Keratinocyte (primary cell): ENCODE results near the gene SRGAP3. TPM values are rescaled to one million over a fixed set of nuclear protein-coding genes. Genes with fewer than 3 reads are reported as not detected.

Source experiments
- DNase-seq: peaks from one replicate; pipeline ENCODE4 v3.0.0-alpha.2; 2011; ENCODE audit warnings: low read depth, missing footprints, low spot score
- FAIRE-seq: peaks from 2 replicates; lab custom pipeline; 2011; peaks lifted over from hg19 to GRCh38; lab: Jason Lieb, UNC
- H2AFZ ChIP-seq: 2 replicates; pipeline ENCODE4 v1.6.0; 2012; ENCODE audit warnings: low read length, control low read depth, inconsistent platforms; ENCODE audit not compliant: control insufficient read depth
- H3K27ac ChIP-seq: 2 replicates; pipeline ENCODE4 v1.5.1; 2011; ENCODE audit warnings: low read length; ENCODE audit not compliant: control insufficient read depth, insufficient read depth
- H3K27me3 ChIP-seq: 3 replicates; pipeline ENCODE4 v1.6.0; 2011; ENCODE audit warnings: low read length; ENCODE audit not compliant: control insufficient read depth, insufficient read depth; ENCODE audit errors: extremely low read depth
- H3K36me3 ChIP-seq, 2 experiments: 2 replicates in 1 of 2; 3 replicates in 1 of 2; pipeline ENCODE4 v1.5.1; 2011; ENCODE audit warnings: low read length in 2 of 2, mild to moderate bottlenecking in 1 of 2; ENCODE audit not compliant: control insufficient read depth in 2 of 2, insufficient read depth in 2 of 2; ENCODE audit errors: extremely low read depth in 1 of 2
- H3K4me1 ChIP-seq: 3 replicates; pipeline ENCODE4 v1.5.1; 2011; ENCODE audit warnings: low read length; ENCODE audit not compliant: control insufficient read depth, insufficient read depth; ENCODE audit errors: extremely low read depth
- H3K4me2 ChIP-seq: 3 replicates; pipeline ENCODE4 v1.6.0; 2011; ENCODE audit warnings: low read depth, low read length; ENCODE audit not compliant: control insufficient read depth, insufficient read depth; ENCODE audit errors: extremely low read depth
- H3K4me3 ChIP-seq, 3 experiments: fragments of 200-600 bp in 1 of 3; sonication (generic) in 1 of 3; 2 replicates in 2 of 3; 3 replicates in 1 of 3; pipeline ENCODE4 v1.5.1; 2011 to 2016; ENCODE audit warnings: low read length in 3 of 3, mild to moderate bottlenecking in 3 of 3, control low read depth in 2 of 3, inconsistent platforms in 1 of 3, low read depth in 1 of 3, mixed read lengths in 1 of 3, mixed run types in 1 of 3, moderate library complexity in 1 of 3; ENCODE audit not compliant: control insufficient read depth in 2 of 3, insufficient read depth in 2 of 3; ENCODE audit errors: extremely low read depth in 1 of 3
- H3K79me2 ChIP-seq: 2 replicates; pipeline ENCODE4 v1.6.0; 2012; ENCODE audit warnings: low read length; ENCODE audit not compliant: control insufficient read depth, insufficient read depth
- H3K9ac ChIP-seq: 3 replicates; pipeline ENCODE4 v1.6.0; 2011; ENCODE audit warnings: low read length; ENCODE audit not compliant: control insufficient read depth, insufficient read depth; ENCODE audit errors: extremely low read depth
- H3K9me1 ChIP-seq: 3 replicates; pipeline ENCODE4 v1.6.0; 2011; ENCODE audit warnings: low read length; ENCODE audit not compliant: control insufficient read depth, insufficient read depth; ENCODE audit errors: extremely low read depth
- H3K9me3 ChIP-seq: 2 replicates; pipeline ENCODE4 v1.5.1; 2012; ENCODE audit warnings: low read depth, low read length; ENCODE audit not compliant: control insufficient read depth
- H4K20me1 ChIP-seq: 3 replicates; pipeline ENCODE4 v1.6.0; 2011; ENCODE audit warnings: low read length; ENCODE audit not compliant: control insufficient read depth, insufficient read depth; ENCODE audit errors: extremely low read depth
- CTCF ChIP-seq, 3 experiments: IDR thresholded peaks in 1 of 3; conservative IDR thresholded peaks in 1 of 3; optimal IDR thresholded peaks in 1 of 3; 2 replicates in 2 of 3; 3 replicates in 1 of 3; pipeline versions ENCODE3 to v1.5.1; 2011; ENCODE audit warnings: low read length in 3 of 3, mild to moderate bottlenecking in 3 of 3, moderate library complexity in 2 of 3, control low read depth in 1 of 3, inconsistent platforms in 1 of 3; ENCODE audit not compliant: insufficient read depth in 2 of 3; ENCODE audit errors: extremely low read depth in 1 of 3
- EZH2 ChIP-seq: IDR thresholded peaks from one replicate; pipeline ENCODE4 v1.6.1; 2012; ENCODE audit warnings: inconsistent platforms, mild to moderate bottlenecking, low read length, moderate library complexity
- dilution Hi-C: fragments of 300-500 bp; cut with MboI; formaldehyde crosslinking; loops from one replicate; pipeline ENCODE4 v1.7.0; 2020; ENCODE audit warnings: low sequenced_read_pairs; ENCODE audit not compliant: extremely low pct_ligation_motif_present
- polyA plus RNA-seq, 5 experiments: library from polyadenylated mRNA; depleted of rRNA in 3 of 5; stranded (reverse) in 3 of 5; stranded (forward) in 1 of 5; unstranded in 1 of 5; fragments of >200 nt; gene quantifications; 1 replicate in 1 of 5; 2 replicates in 3 of 5; 3 replicates in 1 of 5; pipeline versions ENCODE4 v1.2.1 to v1.2.3, GENCODE V29; 2011 to 2012; ENCODE audit warnings: missing spikeins in 2 of 5, low read depth in 1 of 5, low replicate concordance in 1 of 5

The SRGAP3 gene
- polyA plus RNA-seq, 1 donor (not counting 4 experiments of a cell fraction or from before 2014, with no cell fraction given): 7.2 TPM

- dilution Hi-C loops: no loop called here
- no peaks in the 10 kb centered on the region for H4K20me1 ChIP-seq
- no peak for DNase-seq
- no peaks in the 10 kb centered on the region for H3K9me3 ChIP-seq
- peaks cover 1 to 15% of the 10 kb centered on the region in 2 experiments for H3K36me3 ChIP-seq
- H3K4me2 ChIP-seq: no peak overlapping the region
- H3K4me3 ChIP-seq: no peak overlapping the region
- no peaks in the 10 kb centered on the region for H3K27me3 ChIP-seq
- H3K79me2 ChIP-seq: no peaks in the 10 kb centered on the region
- H3K9ac ChIP-seq: no peak overlapping the region
- TF ChIP-seq EZH2 (no peak), CTCF (optimal IDR thresholded peaks at IDR 0.05 in 1 of 3, IDR thresholded peaks at IDR 0.05 in 1 of 3, conservative IDR thresholded peaks at IDR 0.05 in 1 of 3; ENCODE audit: extremely low read depth in 1 of 3, insufficient read depth in 2 of 3, low read length in 3 of 3) (no peak)
- no peaks in the 10 kb centered on the region for H3K9me1 ChIP-seq
- no peak for FAIRE-seq
- H3K4me1 ChIP-seq: peaks cover 13% of the 10 kb centered on the region
- no peak overlapping the region for H3K27ac ChIP-seq
- no peak overlapping the region for H2AFZ ChIP-seq
These were observed 307.3 kb downstream of the SRGAP3 start for GRCh38 chr3:8942115-8942514.

GRCh38 chr3:8938021-8938420, 311.4 kb downstream of the SRGAP3 start:
- Histone ChIP-seq H3K4me3 (no peak overlapping the region), H3K9me1 (no peaks in the 10 kb centered on the region), H3K27ac (peak overlapping the region; percentile 68), H3K9me3 (no peaks in the 10 kb centered on the region), H3K9ac (no peak overlapping the region), H3K27me3 (no peaks in the 10 kb centered on the region), H3K79me2 (no peaks in the 10 kb centered on the region), H4K20me1 (no peaks in the 10 kb centered on the region), H3K4me2 (no peak overlapping the region), H3K4me1 (peaks cover 20% of the 10 kb centered on the region), H2AFZ (no peak overlapping the region), H3K36me3 (peaks cover 1 to 19% of the 10 kb centered on the region in 2 experiments)
- dilution Hi-C loops: no loop called here
- DNase-seq (no peak), FAIRE-seq (no peak)
- TF ChIP-seq EZH2 (no peak), CTCF (optimal IDR thresholded peaks at IDR 0.05 in 1 of 3, IDR thresholded peaks at IDR 0.05 in 1 of 3, conservative IDR thresholded peaks at IDR 0.05 in 1 of 3; ENCODE audit: extremely low read depth in 1 of 3, insufficient read depth in 2 of 3, low read length in 3 of 3) (peak in 2 of 3 experiments; percentile 22 to 35)
